ENCODE results near the gene COG5.

Gene COG5

GRCh38 chr7:107318523-107319160 lies 245.1 kb downstream of the COG5 start:
- Histone ChIP-seq H3K36me3 (ENCODE audit: control insufficient read depth in 2 of 2, insufficient read depth in 1 of 2, low read length in 2 of 2) (no peaks in the 10 kb centered on the region; a peak in 1 of 3 replicates), H3K4me3 (ENCODE audit: low read depth, low read length) (no peak overlapping the region), H3K9me3 (ENCODE audit: control insufficient read depth, insufficient read depth, low read depth, low read length) (no peaks in the 10 kb centered on the region), H3K27ac (ENCODE audit: extremely low read depth, low read depth, low read length) (no peak overlapping the region), H3K4me1 (ENCODE audit: control insufficient read depth, insufficient read depth, low read length) (no peaks in the 10 kb centered on the region)
- POLR2A ChIA-PET: no interaction called here
- CTCF ChIA-PET: no interaction called here
- TF ChIP-seq ZNF362 (tag by site-specific recombination; IDR thresholded peaks at IDR 0.05) (0 out of 2 replicates have a peak, but pooled peaks have one; percentile 15), ZNF37A (tag by site-specific recombination; IDR thresholded peaks at IDR 0.05) (no peak), KLF9 (tag by site-specific recombination; IDR thresholded peaks at IDR 0.05; ENCODE audit: low read depth) (no peak), ZNF677 (tag by site-specific recombination; IDR thresholded peaks at IDR 0.05) (no peak), SP3 (tag by site-specific recombination; IDR thresholded peaks at IDR 0.05) (0 out of 2 replicates have a peak, but pooled peaks have one; percentile 13), KLF17 (tag by site-specific recombination; IDR thresholded peaks at IDR 0.05) (peak; percentile 83; the same call in 1 of the 2 replicates), KLF1 (tag by site-specific recombination; IDR thresholded peaks at IDR 0.05) (peak; percentile 75), ZNF629 (tag by site-specific recombination; IDR thresholded peaks at IDR 0.05) (peak; percentile 46; the same call in 1 of the 2 replicates), ZNF133 (tag by site-specific recombination; IDR thresholded peaks at IDR 0.05) (peak; percentile 82), ZNF664 (tag by site-specific recombination; IDR thresholded peaks at IDR 0.05) (no peak)

DNA sequence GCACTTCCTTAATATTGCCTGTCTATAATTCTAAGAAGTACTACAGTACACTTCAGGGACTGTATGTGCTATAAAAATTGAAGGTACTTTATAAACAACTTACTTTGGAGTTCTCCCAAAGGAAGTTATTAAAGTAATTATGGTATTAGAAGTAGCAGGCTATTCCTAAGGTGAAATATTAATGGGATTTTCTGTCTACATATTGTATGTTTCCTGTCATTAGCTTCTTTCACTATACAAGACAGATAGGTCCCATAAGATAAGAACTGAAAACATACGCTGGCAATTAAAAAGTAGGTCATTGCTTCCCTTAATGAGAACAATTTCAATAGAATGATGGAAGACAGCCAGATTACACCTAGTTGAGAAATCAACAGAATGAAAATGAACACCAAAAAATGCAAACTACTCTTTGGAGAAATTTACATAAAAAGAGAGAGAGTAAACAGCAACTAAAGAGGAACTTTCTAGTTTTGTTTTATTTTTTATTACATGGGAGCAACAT lies 248.0 kb downstream of the COG5 start:
- no peaks in the 10 kb centered on the region for H3K9me3 ChIP-seq (ENCODE audit: control insufficient read depth, insufficient read depth, low read depth, low read length)
- H3K4me3 ChIP-seq (ENCODE audit: low read depth, low read length): no peak overlapping the region
- H3K36me3 ChIP-seq (ENCODE audit: control insufficient read depth in 2 of 2, insufficient read depth in 1 of 2, low read length in 2 of 2): no peaks in the 10 kb centered on the region
- H3K4me1 ChIP-seq (ENCODE audit: control insufficient read depth, insufficient read depth, low read length): no peaks in the 10 kb centered on the region
- ChIA-PET POLR2A (no interaction called here), CTCF (interaction anchor here (0.7 kb wide), 1 partner anchor 157 kb away, joined by 4 read pairs; no protein-coding TSS in a partner anchor)
- TF ChIP-seq, protein P1, sequence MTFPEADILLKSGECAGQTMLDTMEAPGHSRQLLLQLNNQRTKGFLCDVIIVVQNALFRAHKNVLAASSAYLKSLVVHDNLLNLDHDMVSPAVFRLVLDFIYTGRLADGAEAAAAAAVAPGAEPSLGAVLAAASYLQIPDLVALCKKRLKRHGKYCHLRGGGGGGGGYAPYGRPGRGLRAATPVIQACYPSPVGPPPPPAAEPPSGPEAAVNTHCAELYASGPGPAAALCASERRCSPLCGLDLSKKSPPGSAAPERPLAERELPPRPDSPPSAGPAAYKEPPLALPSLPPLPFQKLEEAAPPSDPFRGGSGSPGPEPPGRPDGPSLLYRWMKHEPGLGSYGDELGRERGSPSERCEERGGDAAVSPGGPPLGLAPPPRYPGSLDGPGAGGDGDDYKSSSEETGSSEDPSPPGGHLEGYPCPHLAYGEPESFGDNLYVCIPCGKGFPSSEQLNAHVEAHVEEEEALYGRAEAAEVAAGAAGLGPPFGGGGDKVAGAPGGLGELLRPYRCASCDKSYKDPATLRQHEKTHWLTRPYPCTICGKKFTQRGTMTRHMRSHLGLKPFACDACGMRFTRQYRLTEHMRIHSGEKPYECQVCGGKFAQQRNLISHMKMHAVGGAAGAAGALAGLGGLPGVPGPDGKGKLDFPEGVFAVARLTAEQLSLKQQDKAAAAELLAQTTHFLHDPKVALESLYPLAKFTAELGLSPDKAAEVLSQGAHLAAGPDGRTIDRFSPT (tag by site-specific recombination; IDR thresholded peaks at IDR 0.05): no peak
- TF ChIP-seq PRDM6 (tag by site-specific recombination; IDR thresholded peaks at IDR 0.05) (no peak), ZNF571 (tag by site-specific recombination; IDR thresholded peaks at IDR 0.05) (no peak), ZNF777 (tag by site-specific recombination; IDR thresholded peaks at IDR 0.05; ENCODE audit: borderline replicate concordance) (no peak), ZBTB11 (tag by site-specific recombination; conservative IDR thresholded peaks at IDR 0.05; ENCODE audit: low read depth) (no peak), ZNF791 (tag by site-specific recombination; IDR thresholded peaks at IDR 0.05) (no peak), ZNF48 (tag by site-specific recombination; IDR thresholded peaks at IDR 0.05) (no peak), ZNF366 (tag by site-specific recombination; conservative IDR thresholded peaks at IDR 0.05) (no peak), ZNF2 (tag by site-specific recombination; IDR thresholded peaks at IDR 0.05) (no peak), KLF1 (tag by site-specific recombination; IDR thresholded peaks at IDR 0.05) (no peak), ZNF660 (tag by site-specific recombination; IDR thresholded peaks at IDR 0.05) (no peak), EGR2 (tag by site-specific recombination; IDR thresholded peaks at IDR 0.05; ENCODE audit: low read depth) (no peak), ZNF792 (tag by site-specific recombination; IDR thresholded peaks at IDR 0.05) (no peak)
- TF ChIP-seq, protein P2, sequence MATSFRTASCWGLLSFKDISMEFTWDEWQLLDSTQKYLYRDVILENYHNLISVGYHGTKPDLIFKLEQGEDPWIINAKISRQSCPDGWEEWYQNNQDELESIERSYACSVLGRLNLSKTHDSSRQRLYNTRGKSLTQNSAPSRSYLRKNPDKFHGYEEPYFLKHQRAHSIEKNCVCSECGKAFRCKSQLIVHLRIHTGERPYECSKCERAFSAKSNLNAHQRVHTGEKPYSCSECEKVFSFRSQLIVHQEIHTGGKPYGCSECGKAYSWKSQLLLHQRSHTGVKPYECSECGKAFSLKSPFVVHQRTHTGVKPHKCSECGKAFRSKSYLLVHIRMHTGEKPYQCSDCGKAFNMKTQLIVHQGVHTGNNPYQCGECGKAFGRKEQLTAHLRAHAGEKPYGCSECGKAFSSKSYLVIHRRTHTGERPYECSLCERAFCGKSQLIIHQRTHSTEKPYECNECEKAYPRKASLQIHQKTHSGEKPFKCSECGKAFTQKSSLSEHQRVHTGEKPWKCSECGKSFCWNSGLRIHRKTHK (tag by site-specific recombination; IDR thresholded peaks at IDR 0.05): no peak
- H3K27ac ChIP-seq (ENCODE audit: extremely low read depth, low read depth, low read length): no peak overlapping the region

Data from HEK293 (cell line).